Measurements from ENCODE around the gene PLS3. TPM values are rescaled to one million over a fixed set of nuclear protein-coding genes. Genes with fewer than 3 reads are reported as not detected.
"Not testable (repeated sequence)": the region's sequence is repeated elsewhere in the genome, so short reads cannot be mapped to it uniquely, and the experiment has no call there.

PLS3 gene
- total and polyA plus RNA-seq, 11 donors, result 17.5 to 61.8 (median 36.6) TPM

GRCh38 chrX:115625572-115626301 lies 64.8 kb downstream of the PLS3 start:
- DNase-seq (no peak), ATAC-seq (peak in 2 of 4 donors; percentile 44 to 46)
- TF ChIP-seq POLR2A (IDR thresholded peaks at IDR 0.05), result no peak
- TF ChIP-seq, protein P1, sequence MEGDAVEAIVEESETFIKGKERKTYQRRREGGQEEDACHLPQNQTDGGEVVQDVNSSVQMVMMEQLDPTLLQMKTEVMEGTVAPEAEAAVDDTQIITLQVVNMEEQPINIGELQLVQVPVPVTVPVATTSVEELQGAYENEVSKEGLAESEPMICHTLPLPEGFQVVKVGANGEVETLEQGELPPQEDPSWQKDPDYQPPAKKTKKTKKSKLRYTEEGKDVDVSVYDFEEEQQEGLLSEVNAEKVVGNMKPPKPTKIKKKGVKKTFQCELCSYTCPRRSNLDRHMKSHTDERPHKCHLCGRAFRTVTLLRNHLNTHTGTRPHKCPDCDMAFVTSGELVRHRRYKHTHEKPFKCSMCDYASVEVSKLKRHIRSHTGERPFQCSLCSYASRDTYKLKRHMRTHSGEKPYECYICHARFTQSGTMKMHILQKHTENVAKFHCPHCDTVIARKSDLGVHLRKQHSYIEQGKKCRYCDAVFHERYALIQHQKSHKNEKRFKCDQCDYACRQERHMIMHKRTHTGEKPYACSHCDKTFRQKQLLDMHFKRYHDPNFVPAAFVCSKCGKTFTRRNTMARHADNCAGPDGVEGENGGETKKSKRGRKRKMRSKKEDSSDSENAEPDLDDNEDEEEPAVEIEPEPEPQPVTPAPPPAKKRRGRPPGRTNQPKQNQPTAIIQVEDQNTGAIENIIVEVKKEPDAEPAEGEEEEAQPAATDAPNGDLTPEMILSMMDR (IDR thresholded peaks at IDR 0.05), result no peak
- peak overlapping the region in 1 of 12 donors; percentile 7 for H3K4me3 ChIP-seq
- peaks cover 0 to 38% (median 0%) of the 10 kb centered on the region in 9 donors for H3K27me3 ChIP-seq
- WGBS, 4 donors, result 35 to 55% (median 44%) methylated on average over 6 of the region's 6 CpGs
- peak overlapping the region in 11 of 12 donors; percentile 23 to 73 (median 43) for H3K27ac ChIP-seq
- H3K4me1 ChIP-seq, result peaks cover 0 to 56% (median 8%) of the 10 kb centered on the region in 12 donors
- no peaks in the 10 kb centered on the region for H3K9me3 ChIP-seq
- H3K36me3 ChIP-seq, result peaks cover 0 to 53% (median 3%) of the 10 kb centered on the region in 9 donors
- intact Hi-C loops (cut with DNase I), result loop anchor here in 4 of 10 donors (5.0 to 10.0 kb wide), 2 partner anchors 61 to 63 kb away; partner anchors contain the start of gene PLS3 (in 4 of the 4)

- Histone ChIP-seq H3K27me3 (peaks cover 0 to 26% (median 0%) of the 10 kb centered on the region in 9 donors), H3K9me3 (no peaks in the 10 kb centered on the region), H3K36me3 (peaks cover 0 to 78% (median 0%) of the 10 kb centered on the region in 9 donors), H3K4me1 (peaks cover 0 to 41% (median 1%) of the 10 kb centered on the region in 12 donors), H3K27ac (peak overlapping the region in 9 of 12 donors; percentile 11 to 60 (median 39)), H3K4me3 (no peak overlapping the region)
- peak; percentile 75 to 89 (median 86) for ATAC-seq
- TF ChIP-seq, protein P1 (IDR thresholded peaks at IDR 0.05), result no peak
- TF ChIP-seq POLR2A (IDR thresholded peaks at IDR 0.05), result no peak
- intact Hi-C loops (cut with DNase I), result loop anchor here in 2 of 10 donors (5.0 to 10.0 kb wide), 2 partner anchors 55 to 68 kb away; partner anchors contain the start of gene PLS3 (in 1 of the 2)
- DNase-seq, result no peak
- WGBS, 4 donors, result 37 to 63% (median 46%) methylated on average over 2 of the region's 2 CpGs
Measured at GRCh38 chrX:115630204-115630603, 69.2 kb downstream of the PLS3 start.

GRCh38 chrX:115632455-115632854 lies 71.5 kb downstream of the PLS3 start:
- H3K4me1 ChIP-seq, result peaks cover 0 to 24% (median 0%) of the 10 kb centered on the region in 12 donors
- intact Hi-C loops (cut with DNase I), result loop anchor here in 2 of 10 donors (5.0 to 10.0 kb wide), 2 partner anchors 52 to 70 kb away; partner anchors contain the start of gene PLS3 (in 1 of the 2)

DNA sequence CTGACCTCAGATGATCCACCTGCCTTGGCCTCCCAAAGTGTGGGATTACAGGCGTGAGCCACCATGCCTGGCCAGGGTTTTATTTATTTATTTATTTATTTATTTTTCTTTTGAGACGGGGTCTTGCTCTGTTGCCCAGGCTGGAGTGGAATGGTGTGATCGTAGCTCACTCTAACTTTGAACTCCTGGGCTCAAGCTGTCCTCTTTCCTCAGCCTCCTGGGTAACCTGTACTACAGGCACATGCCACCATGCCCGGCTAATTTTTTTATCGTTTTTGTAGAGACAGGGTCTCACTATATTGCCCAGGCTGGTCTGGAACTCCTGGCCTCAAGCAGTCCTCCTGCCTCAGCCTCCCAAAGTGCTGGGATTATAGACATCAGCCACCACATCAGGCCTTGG lies 72.4 kb downstream of the PLS3 start:
- H3K9me3 ChIP-seq, H3K27ac ChIP-seq, ATAC-seq, H3K4me3 ChIP-seq, DNase-seq: not testable (repeated sequence)
- H3K36me3 ChIP-seq, result peaks cover 0 to 92% (median 15%) of the 10 kb centered on the region in 9 donors
- peaks cover 0 to 10% (median 0%) of the 10 kb centered on the region in 9 donors for H3K27me3 ChIP-seq
- 92 to 97% (median 94%) methylated on average over 5 of the region's 5 CpGs for WGBS, 4 donors
- peaks cover 0 to 24% (median 0%) of the 10 kb centered on the region in 12 donors for H3K4me1 ChIP-seq
- intact Hi-C loops (cut with DNase I), result loop anchor here in 2 of 10 donors (5.0 to 10.0 kb wide), 2 partner anchors 51 to 71 kb away; partner anchors contain the start of gene PLS3 (in 1 of the 2)

More at GRCh38 chrX:115632455-115632854, 71.5 kb downstream of the PLS3 start:
- TF ChIP-seq, protein P1 (IDR thresholded peaks at IDR 0.05), result no peak
- TF ChIP-seq POLR2A (IDR thresholded peaks at IDR 0.05), result no peak
- ATAC-seq, result no peak
- Histone ChIP-seq H3K27me3 (peaks cover 0 to 13% (median 0%) of the 10 kb centered on the region in 9 donors), H3K36me3 (peaks cover 0 to 92% (median 6%) of the 10 kb centered on the region in 9 donors), H3K4me3 (no peak overlapping the region), H3K9me3 (no peaks in the 10 kb centered on the region), H3K27ac (no peak overlapping the region)
- WGBS, 4 donors, result 82 to 86% (median 84%) methylated on average over 3 of the region's 3 CpGs
- no peak for DNase-seq
